Measurements from ENCODE around the gene LEMD1. TPM values are rescaled to one million over a fixed set of nuclear protein-coding genes. Genes with fewer than 3 reads are reported as not detected.

Gene LEMD1
- total RNA-seq, 4 donors from 2014 or later, result 1.1 to 1.4 (median 1.3) TPM; not detected in 1

DNA sequence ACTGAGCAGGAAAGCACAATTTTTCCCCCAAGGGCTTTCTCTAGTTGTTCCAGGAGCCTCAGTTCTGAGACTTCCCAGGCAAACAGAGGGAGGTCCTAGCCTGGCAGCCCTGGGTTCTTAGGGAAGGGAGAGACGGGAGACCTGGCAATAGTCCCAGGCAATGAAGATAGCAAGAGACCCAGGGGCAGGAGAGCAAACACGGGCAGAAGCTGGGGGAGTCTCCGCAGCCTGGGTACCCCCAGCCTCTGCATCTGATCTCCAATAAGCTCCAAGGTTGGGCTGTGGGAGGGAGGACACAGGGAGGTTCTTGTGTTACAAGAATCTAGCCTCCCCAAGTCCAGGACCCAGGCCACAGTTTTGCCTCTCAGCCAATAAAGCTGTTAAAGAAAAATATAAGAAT is 31.6 kb upstream of the LEMD1 start:
- no peak overlapping the region for H3K4me3 ChIP-seq
- H3K4me1 ChIP-seq, result peaks cover 27 to 61% (median 29%) of the 10 kb centered on the region in 3 donors
- TF ChIP-seq, protein P1, sequence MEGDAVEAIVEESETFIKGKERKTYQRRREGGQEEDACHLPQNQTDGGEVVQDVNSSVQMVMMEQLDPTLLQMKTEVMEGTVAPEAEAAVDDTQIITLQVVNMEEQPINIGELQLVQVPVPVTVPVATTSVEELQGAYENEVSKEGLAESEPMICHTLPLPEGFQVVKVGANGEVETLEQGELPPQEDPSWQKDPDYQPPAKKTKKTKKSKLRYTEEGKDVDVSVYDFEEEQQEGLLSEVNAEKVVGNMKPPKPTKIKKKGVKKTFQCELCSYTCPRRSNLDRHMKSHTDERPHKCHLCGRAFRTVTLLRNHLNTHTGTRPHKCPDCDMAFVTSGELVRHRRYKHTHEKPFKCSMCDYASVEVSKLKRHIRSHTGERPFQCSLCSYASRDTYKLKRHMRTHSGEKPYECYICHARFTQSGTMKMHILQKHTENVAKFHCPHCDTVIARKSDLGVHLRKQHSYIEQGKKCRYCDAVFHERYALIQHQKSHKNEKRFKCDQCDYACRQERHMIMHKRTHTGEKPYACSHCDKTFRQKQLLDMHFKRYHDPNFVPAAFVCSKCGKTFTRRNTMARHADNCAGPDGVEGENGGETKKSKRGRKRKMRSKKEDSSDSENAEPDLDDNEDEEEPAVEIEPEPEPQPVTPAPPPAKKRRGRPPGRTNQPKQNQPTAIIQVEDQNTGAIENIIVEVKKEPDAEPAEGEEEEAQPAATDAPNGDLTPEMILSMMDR (IDR thresholded peaks at IDR 0.05), result no peak
- no peak for TF ChIP-seq POLR2A (IDR thresholded peaks at IDR 0.05)
- H3K27me3 ChIP-seq, result peaks cover 24 to 100% (median 34%) of the 10 kb centered on the region in 4 donors
- intact Hi-C loops (cut with DNase I), result no loop called here
- H3K27ac ChIP-seq, result no peak overlapping the region
- DNase-seq, result no peak
- no peaks in the 10 kb centered on the region for H3K36me3 ChIP-seq
- 80% methylated on average over 2 of the region's 3 CpGs; no CpG with 5 or more reads in 1 of the 2 donors for WGBS, 2 donors
- H3K9me3 ChIP-seq, result no peaks in the 10 kb centered on the region

DNA sequence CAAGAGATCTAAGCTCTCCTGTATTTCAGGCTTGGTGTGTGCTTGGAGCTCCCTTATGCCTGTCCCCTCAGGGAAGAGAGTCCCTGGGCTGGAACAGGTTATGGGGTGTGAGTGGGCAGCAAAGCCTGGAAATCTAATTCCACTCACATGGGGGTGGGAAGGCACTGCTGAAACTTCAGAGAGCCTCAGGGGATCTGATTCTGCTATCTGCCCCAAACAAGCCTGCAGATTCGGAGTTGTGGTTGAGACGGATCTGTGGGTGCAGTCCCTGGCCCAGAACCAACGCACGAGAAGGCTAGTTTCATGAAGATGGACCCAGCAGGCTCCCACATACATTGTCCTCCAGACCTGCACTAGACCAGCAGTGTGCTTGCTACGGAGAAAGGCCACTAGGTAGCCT is 31.1 kb upstream of the LEMD1 start:
- no peak for DNase-seq
- H3K36me3 ChIP-seq, result no peaks in the 10 kb centered on the region
- H3K27me3 ChIP-seq, result peaks cover 24 to 96% (median 34%) of the 10 kb centered on the region in 4 donors
- no peaks in the 10 kb centered on the region for H3K9me3 ChIP-seq
- peaks cover 29 to 66% (median 34%) of the 10 kb centered on the region in 3 donors for H3K4me1 ChIP-seq
- 43% methylated on average over 4 of the region's 5 CpGs; no CpG with 5 or more reads in 1 of the 2 donors for WGBS, 2 donors
- H3K27ac ChIP-seq, result no peak overlapping the region
- no peak for TF ChIP-seq POLR2A (IDR thresholded peaks at IDR 0.05)
- TF ChIP-seq, protein P1 (IDR thresholded peaks at IDR 0.05), result no peak
- H3K4me3 ChIP-seq, result no peak overlapping the region
- intact Hi-C loops (cut with DNase I), result no loop called here

DNA sequence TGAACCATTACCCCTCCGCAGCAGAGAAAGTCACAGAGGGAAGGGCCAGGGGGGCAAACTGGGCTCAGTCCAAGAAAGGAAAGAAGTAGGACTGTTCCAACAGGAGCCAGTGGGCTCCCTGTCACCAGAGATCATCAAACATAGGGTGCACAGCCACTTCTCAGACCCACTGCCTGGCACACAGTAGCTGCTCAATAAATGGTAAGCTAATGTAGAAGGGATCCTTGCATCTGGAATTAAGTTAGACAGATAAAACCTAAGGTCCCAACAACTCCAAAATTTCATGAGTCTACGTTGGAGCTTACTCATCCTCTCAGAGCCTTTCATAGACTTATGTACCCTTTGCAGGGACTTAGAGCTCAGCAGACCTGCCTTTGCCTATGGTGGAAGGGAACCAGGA is 30.5 kb upstream of the LEMD1 start:
- 46 to 67% methylated on average over 2 of the region's 2 CpGs for WGBS, 2 donors
- H3K4me3 ChIP-seq, result no peak overlapping the region
- no peak overlapping the region for H3K27ac ChIP-seq
- TF ChIP-seq POLR2A (IDR thresholded peaks at IDR 0.05), result no peak
- TF ChIP-seq, protein P1 (IDR thresholded peaks at IDR 0.05), result no peak
- no peaks in the 10 kb centered on the region for H3K36me3 ChIP-seq
- no peak for DNase-seq
- H3K4me1 ChIP-seq, result peaks cover 29 to 68% (median 40%) of the 10 kb centered on the region in 3 donors
- H3K9me3 ChIP-seq, result no peaks in the 10 kb centered on the region
- intact Hi-C loops (cut with DNase I), result no loop called here
- H3K27me3 ChIP-seq, result peaks cover 22 to 91% (median 31%) of the 10 kb centered on the region in 4 donors

DNA sequence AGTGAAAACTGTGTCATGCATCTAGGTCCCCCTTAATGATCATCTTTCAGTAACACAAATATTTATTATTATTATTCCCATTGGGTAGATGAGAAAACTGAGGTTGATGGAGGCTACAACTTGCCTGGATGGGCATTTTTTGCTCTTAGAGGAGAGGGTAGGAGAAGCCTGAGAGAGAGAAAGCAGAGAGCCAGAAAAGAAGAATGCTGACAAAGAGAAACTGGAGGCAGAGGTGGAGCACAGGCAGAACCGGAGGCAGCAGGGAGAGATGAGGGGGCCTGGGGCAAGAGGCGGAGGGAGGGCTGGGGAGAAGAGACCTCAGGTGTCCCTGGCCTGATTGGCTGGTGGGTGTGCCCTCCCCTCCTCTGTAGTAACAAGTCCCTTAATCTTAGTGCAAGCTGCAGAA is 29.9 kb upstream of the LEMD1 start:
- TF ChIP-seq POLR2A (IDR thresholded peaks at IDR 0.05), result no peak
- TF ChIP-seq, protein P1 (IDR thresholded peaks at IDR 0.05), result no peak
- intact Hi-C loops (cut with DNase I), result no loop called here
- H3K27me3 ChIP-seq, result peaks cover 17 to 85% (median 25%) of the 10 kb centered on the region in 4 donors
- H3K4me3 ChIP-seq, result no peak overlapping the region
- no peaks in the 10 kb centered on the region for H3K9me3 ChIP-seq
- peaks cover 23 to 68% (median 42%) of the 10 kb centered on the region in 3 donors for H3K4me1 ChIP-seq
- WGBS, 2 donors, result 27 to 72% methylated on average over 2 of the region's 2 CpGs
- no peak for DNase-seq
- H3K27ac ChIP-seq, result no peak overlapping the region
- no peaks in the 10 kb centered on the region for H3K36me3 ChIP-seq

DNA sequence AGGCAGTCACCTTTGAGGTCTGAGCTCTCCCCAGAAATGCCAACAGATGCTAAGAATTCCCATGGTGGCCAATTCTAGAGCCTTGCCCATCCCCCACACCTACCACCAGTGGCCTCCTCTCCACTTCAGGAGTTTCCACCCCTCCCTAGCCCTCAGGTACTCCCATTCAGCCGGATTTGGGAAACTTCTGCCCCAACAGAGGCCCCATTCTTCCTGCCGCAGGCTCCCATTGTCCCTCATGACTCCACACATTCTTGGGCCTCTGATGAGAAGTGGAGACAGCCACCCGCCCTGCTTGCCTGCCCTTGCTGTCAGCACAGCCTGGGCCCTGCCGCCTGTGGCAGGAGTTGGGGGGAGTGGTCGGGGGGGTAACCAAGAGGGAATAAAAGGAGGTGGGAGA is 29.3 kb upstream of the LEMD1 start:
- DNase-seq, result no peak
- Histone ChIP-seq H3K27me3 (peaks cover 17 to 79% (median 20%) of the 10 kb centered on the region in 4 donors), H3K9me3 (no peaks in the 10 kb centered on the region), H3K4me1 (peaks cover 18 to 68% (median 37%) of the 10 kb centered on the region in 3 donors), H3K4me3 (no peak overlapping the region), H3K36me3 (no peaks in the 10 kb centered on the region), H3K27ac (no peak overlapping the region)
- 23 to 30% methylated on average over 3 to 4 of the region's 5 CpGs for WGBS, 2 donors
- TF ChIP-seq, protein P1 (IDR thresholded peaks at IDR 0.05), result no peak
- no peak for TF ChIP-seq POLR2A (IDR thresholded peaks at IDR 0.05)
- intact Hi-C loops (cut with DNase I), result no loop called here
